ENCODE data around the gene ABCD2.
"Not testable (repeated sequence)": the region's sequence is repeated elsewhere in the genome, so short reads cannot be mapped to it uniquely, and the experiment has no call there.

Gene ABCD2

GRCh38 chr12:39541471-39541870, 78.1 kb downstream of the ABCD2 start:
- Histone ChIP-seq H3K36me3 (ENCODE audit: insufficient read depth, low read length) (no peaks in the 10 kb centered on the region), H3K9ac (ENCODE audit: low read depth, low read length) (no peak overlapping the region), H3K4me1 (ENCODE audit: insufficient read depth, low read length) (no peaks in the 10 kb centered on the region), H3K9me3 (ENCODE audit: control insufficient read depth, insufficient read depth, low read length) (no peaks in the 10 kb centered on the region)

GRCh38 chr12:39538679-39539104, 80.9 kb downstream of the ABCD2 start:
- Histone ChIP-seq H3K4me1 (ENCODE audit: insufficient read depth, low read length) (no peaks in the 10 kb centered on the region), H3K9me3 (ENCODE audit: control insufficient read depth, insufficient read depth, low read length) (no peaks in the 10 kb centered on the region)

GRCh38 chr12:39533951-39534350, 85.7 kb downstream of the ABCD2 start:
- H3K4me1 ChIP-seq (ENCODE audit: insufficient read depth, low read length), result no peaks in the 10 kb centered on the region
- H3K9me3 ChIP-seq (ENCODE audit: control insufficient read depth, insufficient read depth, low read length), result no peaks in the 10 kb centered on the region
- H3K36me3 ChIP-seq (ENCODE audit: insufficient read depth, low read length), result no peaks in the 10 kb centered on the region
- no peak overlapping the region for H3K9ac ChIP-seq (ENCODE audit: low read depth, low read length)

More at GRCh38 chr12:39538679-39539104, 80.9 kb downstream of the ABCD2 start:
- H3K9ac ChIP-seq (ENCODE audit: low read depth, low read length), result no peak overlapping the region
- no peaks in the 10 kb centered on the region for H3K36me3 ChIP-seq (ENCODE audit: insufficient read depth, low read length)

- no peak overlapping the region for H3K9ac ChIP-seq (ENCODE audit: low read depth, low read length)
- H3K9me3 ChIP-seq (ENCODE audit: control insufficient read depth, insufficient read depth, low read length), result no peaks in the 10 kb centered on the region
- H3K4me1 ChIP-seq (ENCODE audit: insufficient read depth, low read length), result no peaks in the 10 kb centered on the region
- no peaks in the 10 kb centered on the region for H3K36me3 ChIP-seq (ENCODE audit: insufficient read depth, low read length)
These were observed 87.2 kb downstream of the ABCD2 start for GRCh38 chr12:39532448-39532847.

- no peaks in the 10 kb centered on the region for H3K36me3 ChIP-seq (ENCODE audit: insufficient read depth, low read length)
- no peaks in the 10 kb centered on the region for H3K4me1 ChIP-seq (ENCODE audit: insufficient read depth, low read length)
- H3K9ac ChIP-seq (ENCODE audit: low read depth, low read length), result no peak overlapping the region
- peaks cover 3% of the 10 kb centered on the region; the same call in 1 of the 2 replicates for H3K9me3 ChIP-seq (ENCODE audit: control insufficient read depth, insufficient read depth, low read length)
These were observed 92.6 kb downstream of the ABCD2 start for GRCh38 chr12:39526974-39527373.

DNA sequence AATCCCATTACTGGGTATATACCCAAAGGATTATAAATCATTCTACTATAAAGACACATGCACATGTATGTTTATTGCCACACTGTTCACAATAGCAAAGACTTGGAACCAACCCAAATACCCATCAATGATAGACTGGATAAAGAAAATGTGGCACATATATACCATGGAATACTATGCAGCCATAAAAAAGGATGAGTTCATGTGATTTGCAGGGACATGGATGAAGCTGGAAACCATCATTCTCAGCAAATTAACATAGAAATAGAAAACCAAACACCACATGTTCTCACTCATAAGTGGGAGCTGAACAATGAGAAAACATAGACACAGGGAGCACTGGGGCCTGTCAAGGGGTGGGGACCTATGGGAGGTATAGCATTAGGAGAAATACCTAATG, 97.4 kb downstream of the ABCD2 start:
- H3K4me1 ChIP-seq (ENCODE audit: insufficient read depth, low read length); H3K9me3 ChIP-seq (ENCODE audit: control insufficient read depth, insufficient read depth, low read length); H3K36me3 ChIP-seq (ENCODE audit: insufficient read depth, low read length); H3K9ac ChIP-seq (ENCODE audit: low read depth, low read length): not testable (repeated sequence)

- Histone ChIP-seq H3K36me3 (ENCODE audit: insufficient read depth, low read length) (no peaks in the 10 kb centered on the region), H3K9ac (ENCODE audit: low read depth, low read length) (no peak overlapping the region), H3K4me1 (ENCODE audit: insufficient read depth, low read length) (no peaks in the 10 kb centered on the region), H3K9me3 (ENCODE audit: control insufficient read depth, insufficient read depth, low read length) (peaks cover 6% of the 10 kb centered on the region; the same call in 1 of the 2 replicates)
These were observed 109.6 kb downstream of the ABCD2 start for GRCh38 chr12:39510001-39510400.

DNA sequence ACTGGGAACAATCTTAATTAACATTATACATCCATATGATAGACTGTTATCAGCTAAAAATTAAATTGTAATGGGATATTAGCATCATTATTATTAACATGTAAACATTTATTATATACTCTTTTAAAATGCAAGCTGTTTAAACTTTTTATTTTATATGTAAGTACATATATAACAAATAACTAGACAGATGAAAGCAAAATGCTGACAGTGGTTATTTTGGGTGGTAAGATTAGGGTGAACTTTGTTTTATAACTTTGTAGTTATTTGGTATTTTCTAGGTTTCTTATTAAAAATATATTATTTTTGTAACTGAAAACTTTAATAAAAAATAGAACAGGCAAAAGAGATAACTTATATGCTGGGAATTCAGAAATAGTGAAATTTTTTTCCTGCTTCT, 114.0 kb downstream of the ABCD2 start:
- Histone ChIP-seq H3K9ac (ENCODE audit: low read depth, low read length) (no peak overlapping the region), H3K36me3 (ENCODE audit: insufficient read depth, low read length) (no peaks in the 10 kb centered on the region), H3K4me1 (ENCODE audit: insufficient read depth, low read length) (peaks cover 10% of the 10 kb centered on the region), H3K9me3 (ENCODE audit: control insufficient read depth, insufficient read depth, low read length) (no peaks in the 10 kb centered on the region)

GRCh38 chr12:39505023-39505422, 114.6 kb downstream of the ABCD2 start:
- peaks cover 10% of the 10 kb centered on the region for H3K4me1 ChIP-seq (ENCODE audit: insufficient read depth, low read length)
- no peak overlapping the region for H3K9ac ChIP-seq (ENCODE audit: low read depth, low read length)
- H3K9me3 ChIP-seq (ENCODE audit: control insufficient read depth, insufficient read depth, low read length), result no peaks in the 10 kb centered on the region
- no peaks in the 10 kb centered on the region for H3K36me3 ChIP-seq (ENCODE audit: insufficient read depth, low read length)

DNA sequence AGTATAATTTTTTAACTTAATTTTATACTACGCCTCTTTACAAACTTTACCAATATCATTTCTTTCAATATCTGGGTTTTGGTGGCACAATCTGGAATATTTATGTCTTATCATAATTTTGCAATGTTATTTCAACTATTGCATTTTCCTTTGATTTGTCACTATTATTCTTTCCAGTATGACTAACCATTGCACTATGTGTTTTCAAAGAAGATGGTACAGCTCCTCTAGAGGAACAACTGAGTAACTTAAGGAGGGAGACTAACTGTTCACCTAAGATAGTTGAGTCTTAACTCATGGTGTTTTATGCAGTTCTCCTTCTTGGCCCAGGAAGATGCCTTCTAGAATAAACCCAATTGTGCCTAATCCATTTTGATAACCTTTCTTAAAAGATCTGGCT, 116.2 kb downstream of the ABCD2 start:
- Histone ChIP-seq H3K36me3 (ENCODE audit: insufficient read depth, low read length) (no peaks in the 10 kb centered on the region), H3K9ac (ENCODE audit: low read depth, low read length) (no peak overlapping the region), H3K9me3 (ENCODE audit: control insufficient read depth, insufficient read depth, low read length) (no peaks in the 10 kb centered on the region), H3K4me1 (ENCODE audit: insufficient read depth, low read length) (peaks cover 10% of the 10 kb centered on the region)

GRCh38 chr12:39502726-39503125, 116.9 kb downstream of the ABCD2 start:
- Histone ChIP-seq H3K9me3 (ENCODE audit: control insufficient read depth, insufficient read depth, low read length) (no peaks in the 10 kb centered on the region), H3K36me3 (ENCODE audit: insufficient read depth, low read length) (no peaks in the 10 kb centered on the region), H3K9ac (ENCODE audit: low read depth, low read length) (no peak overlapping the region), H3K4me1 (ENCODE audit: insufficient read depth, low read length) (peaks cover 10% of the 10 kb centered on the region)

Measured in ES-I3 (cell line).